Fibroblast of skin of left biceps (primary cell): ENCODE measurements around the gene SLC9A9.

ENCODE experiments used
- DNase-seq, 2 experiments: peaks; one replicate each; pipeline ENCODE4 v3.0.0-alpha.2; 2013; ENCODE audit warnings: low read depth in 2 of 2

SLC9A9 gene

DNA sequence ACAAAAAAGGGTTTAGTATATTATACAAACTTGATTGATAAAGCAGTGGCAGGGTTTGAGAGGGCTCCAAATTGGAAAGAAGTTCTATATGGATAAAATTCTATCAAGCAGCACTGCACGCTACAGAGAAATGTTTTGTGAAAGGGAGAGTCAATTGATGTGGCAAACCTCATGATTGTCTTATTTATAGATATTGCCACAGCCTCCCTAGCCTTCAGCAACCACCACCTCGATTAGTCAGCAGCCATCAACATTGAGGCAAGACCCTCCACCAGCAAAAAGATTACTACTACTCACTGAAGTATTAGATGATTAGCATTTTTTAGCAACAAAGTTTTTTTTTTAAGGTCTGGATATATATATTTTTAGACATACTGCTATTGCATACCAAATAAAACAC is 432.0 kb downstream of the SLC9A9 start:
- DNase-seq, result no peak

DNA sequence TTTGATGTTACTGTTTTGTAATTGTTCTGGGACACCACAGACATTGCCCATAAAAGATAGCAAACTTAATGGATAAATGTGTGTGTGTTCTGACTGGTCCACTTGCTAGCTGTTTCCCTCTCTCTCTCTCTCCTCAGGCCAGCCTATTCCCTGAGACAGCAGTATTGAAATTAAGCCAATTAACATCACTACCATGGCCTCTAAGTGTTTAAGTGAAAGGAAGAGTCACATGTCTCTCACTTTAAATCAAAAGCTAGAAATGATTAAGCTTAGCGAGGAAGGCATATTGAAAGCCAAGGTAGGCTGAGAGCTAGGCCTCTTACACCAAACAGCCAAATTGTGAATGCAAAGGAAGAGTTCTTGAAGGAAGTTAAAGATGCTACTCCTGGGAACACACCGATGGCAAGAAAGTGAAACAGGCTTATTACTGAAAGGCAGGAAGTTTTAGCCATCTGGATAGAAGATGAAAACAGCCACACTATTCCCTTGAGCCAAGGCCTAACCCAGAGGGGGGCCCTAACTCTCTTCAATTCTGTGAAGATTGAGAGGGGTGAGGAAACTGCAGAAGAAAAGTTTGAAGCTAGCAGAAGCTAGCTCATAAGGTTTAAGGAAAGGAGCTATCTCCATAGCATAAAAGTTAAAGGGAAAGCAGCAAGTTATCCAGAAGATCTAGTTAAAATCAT is 433.6 kb downstream of the SLC9A9 start:
- DNase-seq, result no peak

- DNase-seq, result no peak
Measured at GRCh38 chr3:143413372-143413771, 434.9 kb downstream of the SLC9A9 start.

GRCh38 chr3:143412084-143412483 is 436.2 kb downstream of the SLC9A9 start:
- DNase-seq, result no peak

DNA sequence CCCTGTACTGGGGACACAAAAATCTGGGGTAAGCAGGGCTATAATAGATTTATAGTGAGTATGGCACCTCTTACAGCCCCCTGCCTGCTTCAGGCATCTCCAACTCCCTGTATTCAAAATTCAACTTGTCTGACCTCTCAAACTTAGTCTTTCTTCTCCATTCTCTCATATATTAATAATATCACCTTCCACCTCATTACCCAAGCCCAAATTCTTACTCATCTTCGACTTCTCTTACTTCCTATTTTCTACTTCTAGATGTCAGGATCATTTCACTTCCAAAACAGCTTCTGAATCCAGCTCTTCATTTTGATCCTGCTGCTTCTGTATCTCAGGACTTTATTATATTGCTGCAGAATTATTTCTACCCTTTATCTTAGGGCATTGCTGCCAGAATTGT is 438.0 kb downstream of the SLC9A9 start:
- no peak for DNase-seq

DNA sequence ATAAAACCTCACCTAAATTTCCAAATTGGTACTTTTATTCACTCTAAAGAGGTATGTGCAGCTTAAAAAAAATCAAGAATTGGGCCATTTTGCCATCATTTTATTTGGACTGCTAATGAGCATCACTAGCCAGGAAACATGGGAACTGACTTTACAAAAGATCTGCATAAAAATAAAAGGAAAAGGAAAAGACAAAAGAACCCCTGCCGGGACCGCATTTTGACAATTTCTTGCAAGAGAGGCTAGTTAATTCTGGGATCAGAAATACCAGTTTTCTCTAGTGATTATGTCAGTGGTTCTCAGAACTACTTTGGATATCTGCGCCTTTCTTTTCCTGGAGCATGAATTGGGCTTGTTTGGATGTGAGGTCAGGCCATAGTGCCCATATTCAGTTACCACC is 439.5 kb downstream of the SLC9A9 start:
- no peak for DNase-seq

- no peak for DNase-seq
Measured at GRCh38 chr3:143402602-143403001, 445.7 kb downstream of the SLC9A9 start.

- no peak for DNase-seq
Measured at GRCh38 chr3:143396790-143397189, 451.5 kb downstream of the SLC9A9 start.

DNA sequence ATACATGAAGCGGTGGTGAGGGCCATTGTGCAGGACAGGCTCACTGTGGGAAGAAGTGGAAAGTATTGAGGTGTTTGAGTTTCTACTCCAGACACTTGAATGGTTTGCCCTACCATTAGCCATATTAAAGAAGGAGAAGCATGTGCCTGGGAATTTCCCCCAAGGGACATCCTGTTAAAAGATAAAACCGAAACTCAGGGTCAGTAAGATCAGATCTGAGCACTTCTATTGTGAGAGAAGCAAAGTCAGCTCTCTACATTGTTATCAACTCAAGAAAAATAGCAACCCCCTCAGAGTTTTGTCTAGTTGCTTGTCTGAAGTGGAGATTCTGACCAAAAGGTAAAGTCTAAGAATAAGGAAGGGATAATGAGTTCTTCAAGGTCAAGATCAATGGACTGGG is 458.9 kb downstream of the SLC9A9 start:
- no peak for DNase-seq

GRCh38 chr3:143387425-143387824 is 460.8 kb downstream of the SLC9A9 start:
- DNase-seq, result no peak

DNA sequence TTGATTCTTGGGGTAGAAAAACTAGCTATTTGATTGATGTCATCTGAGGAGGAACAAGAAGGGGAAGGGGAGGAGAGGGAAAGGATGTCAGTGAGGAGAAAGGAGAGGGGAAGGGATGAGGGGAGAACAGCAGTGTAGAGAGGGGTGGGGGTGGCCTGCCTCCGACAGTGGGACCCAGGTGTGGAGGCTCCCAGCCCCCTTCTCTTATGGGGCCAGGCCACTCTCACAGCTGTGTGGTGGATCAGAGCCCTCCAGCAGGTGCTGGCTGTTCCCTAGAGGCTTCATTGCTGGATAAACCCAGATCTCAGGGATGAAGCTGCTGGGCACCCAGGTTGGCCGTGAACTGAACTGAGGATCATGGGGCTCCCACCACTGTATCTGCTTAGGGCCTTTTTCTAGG is 464.2 kb downstream of the SLC9A9 start:
- DNase-seq, result no peak

GRCh38 chr3:143383421-143383820 is 464.8 kb downstream of the SLC9A9 start:
- no peak for DNase-seq

- DNase-seq, result no peak
Measured at GRCh38 chr3:143382816-143383215, 465.5 kb downstream of the SLC9A9 start.

- DNase-seq, result no peak
Measured at GRCh38 chr3:143380449-143380848, 467.8 kb downstream of the SLC9A9 start.

- no peak for DNase-seq
Measured at GRCh38 chr3:143375698-143376097, 472.6 kb downstream of the SLC9A9 start.

DNA sequence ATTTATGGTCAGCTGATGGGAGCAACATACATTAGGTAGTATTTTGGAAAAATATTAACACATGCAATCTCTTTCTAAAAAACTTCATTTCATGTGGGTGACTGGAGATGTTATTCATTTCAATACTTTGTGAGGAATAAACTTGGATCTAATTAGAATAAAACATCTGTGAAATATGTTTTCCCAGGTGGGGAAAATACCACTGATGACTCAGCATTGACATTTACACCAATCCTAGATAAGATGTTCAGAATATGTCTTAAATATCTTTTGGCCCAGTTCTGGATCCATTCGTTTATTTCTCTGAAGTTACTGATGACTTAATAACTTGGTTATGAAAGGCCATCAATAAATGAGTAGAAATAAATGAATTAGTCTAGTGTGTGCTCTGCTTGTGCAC is 481.1 kb downstream of the SLC9A9 start:
- DNase-seq, result peak; percentile 3 to 15

- no peak for DNase-seq
Measured at GRCh38 chr3:143366672-143367071, 481.6 kb downstream of the SLC9A9 start.

DNA sequence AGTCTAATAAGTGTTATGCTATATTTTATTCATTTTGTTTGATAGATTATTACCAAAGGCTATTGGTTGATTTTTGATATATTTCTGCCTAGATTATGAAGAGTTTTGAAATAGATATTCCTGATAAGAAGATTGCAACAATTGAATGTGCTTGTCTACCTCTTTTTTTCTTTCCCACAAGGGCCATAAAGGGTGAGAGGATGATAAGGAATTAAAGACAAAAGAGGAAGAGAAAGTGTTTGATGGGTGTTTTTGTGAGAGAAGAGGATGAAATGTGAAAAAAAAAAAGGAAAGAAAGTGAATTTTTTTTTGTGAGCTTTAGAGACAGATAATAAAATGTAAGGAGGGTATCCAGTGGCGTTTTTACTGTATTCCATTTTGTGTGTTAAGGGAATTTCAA is 484.3 kb downstream of the SLC9A9 start:
- no peak for DNase-seq

DNA sequence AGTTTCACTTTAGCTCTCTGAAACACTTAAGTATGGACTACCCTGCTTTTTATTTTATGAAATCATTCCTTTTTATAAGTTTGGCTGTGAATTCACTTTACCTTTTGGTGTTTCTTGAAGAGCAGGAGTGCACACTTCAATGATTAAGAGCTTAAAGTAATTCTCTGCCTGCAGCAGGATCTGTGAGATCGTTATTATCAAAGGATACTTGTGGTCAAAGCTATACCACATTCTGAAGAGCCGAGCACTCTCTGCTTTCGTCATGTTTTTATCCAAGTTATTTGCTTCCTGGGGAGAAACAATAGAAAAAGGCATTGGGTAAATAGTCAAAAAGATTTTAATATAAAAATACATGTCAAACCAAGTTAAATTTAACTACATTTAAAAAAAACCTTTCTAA is 485.0 kb downstream of the SLC9A9 start:
- no peak for DNase-seq

DNA sequence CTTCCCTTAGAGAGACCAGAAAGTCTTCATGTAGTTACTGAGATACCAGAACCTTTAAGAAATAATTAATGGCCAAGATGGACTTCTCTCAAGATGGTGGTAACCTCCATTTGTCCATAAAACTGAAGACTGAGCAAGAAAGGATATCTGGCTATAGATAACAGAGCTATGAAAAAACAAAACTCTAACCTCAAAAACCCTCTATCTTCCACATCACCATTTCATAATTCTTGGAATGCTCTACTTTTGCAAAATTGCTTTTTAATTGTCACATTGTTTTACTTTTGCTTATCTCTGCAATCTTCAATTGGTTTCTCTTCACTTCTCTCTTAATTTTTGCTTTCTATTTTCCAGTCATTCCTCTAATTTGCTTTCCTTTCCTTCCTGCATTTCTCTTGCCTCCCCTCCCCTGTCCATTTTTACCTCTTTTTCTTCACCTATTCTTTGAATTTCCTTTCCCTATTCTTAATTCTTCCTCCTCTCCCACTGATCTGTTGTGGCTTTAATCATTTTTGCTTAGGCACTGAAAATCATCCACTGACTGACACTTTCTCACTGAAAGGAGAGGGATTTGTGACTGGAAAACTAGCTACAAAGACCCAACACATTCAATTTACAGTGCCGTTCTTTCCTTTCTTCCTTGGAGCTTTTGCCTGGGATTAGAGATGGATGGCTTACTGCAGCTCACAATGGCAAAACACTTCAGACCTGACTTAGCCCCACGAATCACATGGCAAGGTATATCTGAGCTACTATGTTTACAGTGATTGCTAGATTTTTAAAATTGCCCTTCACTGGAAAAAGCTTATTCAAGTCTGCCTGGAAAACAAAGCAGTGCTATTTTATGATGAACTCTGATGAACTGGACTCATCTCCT is 485.9 kb downstream of the SLC9A9 start:
- DNase-seq, result no peak

DNA sequence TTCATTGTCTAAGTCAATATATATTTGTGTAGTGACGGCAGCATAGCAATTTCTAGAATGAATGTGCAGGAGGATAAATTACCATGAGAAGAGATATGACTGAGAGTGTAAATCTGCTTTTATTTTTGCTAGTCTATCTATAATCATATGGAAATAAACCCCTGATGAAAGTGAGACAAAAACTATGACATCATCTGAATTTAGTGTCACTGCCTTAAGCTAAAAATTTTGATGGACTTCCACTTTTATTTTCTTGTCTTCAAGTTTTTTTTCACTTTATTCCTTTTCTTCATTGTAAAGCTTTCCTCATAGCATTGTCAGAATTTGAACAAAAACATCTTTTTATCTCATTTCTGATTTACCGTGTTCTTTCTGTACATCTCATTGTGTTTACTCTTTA is 486.7 kb downstream of the SLC9A9 start:
- DNase-seq, result no peak

GRCh38 chr3:143360244-143360643 is 488.0 kb downstream of the SLC9A9 start:
- DNase-seq, result no peak

DNA sequence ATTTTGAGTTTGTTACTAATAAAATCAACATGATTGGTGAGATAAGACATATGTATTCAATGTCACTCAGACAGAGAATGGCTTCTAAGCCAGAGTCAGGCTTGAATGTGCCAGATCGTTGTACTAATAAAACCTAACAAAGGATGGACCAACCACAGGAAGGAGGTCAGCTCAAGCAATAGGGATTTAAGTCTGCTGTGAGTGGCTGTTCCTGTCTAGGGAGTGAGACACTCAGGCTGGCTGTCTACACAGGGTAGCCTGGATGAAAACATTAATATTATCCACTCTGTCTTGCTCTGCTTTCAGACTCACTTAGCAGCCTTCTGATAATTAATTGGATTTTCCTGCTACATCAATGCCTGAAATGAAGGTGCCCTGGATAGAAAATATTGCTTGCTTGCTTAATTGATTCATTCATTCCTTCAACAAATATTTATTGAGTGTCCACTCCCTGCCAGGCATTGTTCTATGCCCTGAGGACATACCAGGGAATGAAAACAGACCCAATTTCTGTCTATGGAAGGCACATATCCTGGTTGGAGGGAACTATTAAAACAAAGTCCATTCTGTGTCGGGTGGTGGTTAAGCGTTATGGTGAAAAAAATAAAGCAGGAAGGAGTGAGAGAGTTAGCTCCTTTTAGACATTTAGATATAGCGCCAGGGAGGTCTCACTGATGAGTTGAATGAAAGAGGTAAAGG is 489.3 kb downstream of the SLC9A9 start:
- no peak for DNase-seq
